A549 (cell line): ENCODE results near the gene TRPM2.

Experiments
- BCL3 ChIP-seq: fragments of >200 bp; sonication (Bioruptor Twin); formaldehyde crosslinking; IDR thresholded peaks from 3 replicates; pipeline ENCODE4 v1.6.1; 2016
- EP300 ChIP-seq, 2 experiments: fragments of >200 bp; sonication (Bioruptor Twin); formaldehyde crosslinking; IDR thresholded peaks; 2 replicates in 1 of 2; 3 replicates in 1 of 2; pipeline ENCODE4 v1.6.1; 2016 to 2017
- KDM5A ChIP-seq: fragments of 200-600 bp; sonication (generic); IDR thresholded peaks from 2 replicates; pipeline ENCODE4 v1.6.1; 2016; ENCODE audit warnings: antibody characterized with exemption, mild to moderate bottlenecking
- MAFK ChIP-seq: fragments of 450-650 bp; IDR thresholded peaks from 2 replicates; pipeline ENCODE4 v1.6.1; 2014; ENCODE audit not compliant: partially characterized antibody
- NR3C1 ChIP-seq: fragments of >200 bp; sonication (Bioruptor Twin); formaldehyde crosslinking; IDR thresholded peaks from 3 replicates; pipeline ENCODE4 v1.6.1; 2017
- POLR2A ChIP-seq: IDR thresholded peaks from 2 replicates; pipeline ENCODE4 v1.6.1; 2012; ENCODE audit warnings: mild to moderate bottlenecking, low read length
- RAD21 ChIP-seq, 2 experiments: fragments of >200 bp in 1 of 2; sonication (Bioruptor Twin) in 1 of 2; formaldehyde crosslinking in 1 of 2; IDR thresholded peaks in 1 of 2; conservative IDR thresholded peaks in 1 of 2; 2 replicates in 1 of 2; 3 replicates in 1 of 2; pipeline ENCODE4 v1.6.1; 2012 to 2018; ENCODE audit warnings: inconsistent platforms in 1 of 2
- RFX5 ChIP-seq: fragments of 450-650 bp; IDR thresholded peaks from 2 replicates; pipeline ENCODE4 v1.7.1; 2014; ENCODE audit warnings: antibody characterized with exemption, mild to moderate bottlenecking, moderate library complexity
- SMC3 ChIP-seq: fragments of >200 bp; sonication (Bioruptor Twin); formaldehyde crosslinking; IDR thresholded peaks from 3 replicates; pipeline ENCODE4 v1.6.1; 2018; ENCODE audit warnings: inconsistent platforms
- SREBF2 ChIP-seq: fragments of 450-650 bp; IDR thresholded peaks from 2 replicates; pipeline ENCODE4 v1.6.1; 2014; ENCODE audit warnings: mild to moderate bottlenecking, moderate library complexity
- TP53 ChIP-seq: fragments of 250-450 bp; sonication (Bioruptor Pico); IDR thresholded peaks from 2 replicates; pipeline ENCODE4 v1.5.0; 2021; ENCODE audit warnings: mild to moderate bottlenecking, moderate library complexity
- TF ChIP-seq, protein P1 (sequence below): fragments of >200 bp; sonication (Bioruptor Twin); formaldehyde crosslinking; IDR thresholded peaks from 3 replicates; pipeline ENCODE4 v1.5.1; 2016
- TF ChIP-seq, protein P2 (sequence below): fragments of 450-650 bp; IDR thresholded peaks from 2 replicates; pipeline ENCODE4 v1.6.1; 2014; ENCODE audit warnings: antibody characterized with exemption
- TF ChIP-seq, protein P3 (sequence below): IDR thresholded peaks from 2 replicates; pipeline ENCODE4 v1.6.1; 2012; ENCODE audit warnings: low read depth, borderline replicate concordance

DNA sequence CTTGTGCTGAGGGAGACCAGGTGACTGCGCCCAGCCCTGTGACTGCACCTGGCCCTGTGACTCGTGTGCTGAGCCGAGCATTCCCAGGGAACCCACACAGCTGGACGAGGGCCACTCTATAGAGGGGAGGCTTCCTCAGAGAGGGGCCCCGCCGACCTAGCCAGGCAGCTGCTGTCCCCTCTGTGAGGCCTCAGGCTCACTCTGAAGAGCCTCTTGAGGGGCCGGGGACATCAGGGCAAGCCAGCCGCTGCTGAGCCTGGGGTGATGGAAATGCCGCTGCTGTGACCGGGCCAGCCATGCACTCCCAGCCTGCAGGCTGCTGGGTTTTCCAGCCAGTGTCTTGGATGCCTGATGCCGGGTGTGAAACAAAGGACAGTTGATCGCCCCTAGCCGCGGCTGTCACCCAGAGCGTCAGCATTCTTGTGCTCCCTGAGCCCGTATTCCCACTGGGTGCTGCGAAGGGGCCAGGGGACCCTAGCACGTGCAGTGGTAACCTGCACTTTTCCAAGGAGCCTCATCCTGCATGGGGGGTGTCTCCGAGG lies 36.1 kb upstream of the TRPM2 start:
- no peak for TF ChIP-seq SREBF2
- TF ChIP-seq, protein P1, sequence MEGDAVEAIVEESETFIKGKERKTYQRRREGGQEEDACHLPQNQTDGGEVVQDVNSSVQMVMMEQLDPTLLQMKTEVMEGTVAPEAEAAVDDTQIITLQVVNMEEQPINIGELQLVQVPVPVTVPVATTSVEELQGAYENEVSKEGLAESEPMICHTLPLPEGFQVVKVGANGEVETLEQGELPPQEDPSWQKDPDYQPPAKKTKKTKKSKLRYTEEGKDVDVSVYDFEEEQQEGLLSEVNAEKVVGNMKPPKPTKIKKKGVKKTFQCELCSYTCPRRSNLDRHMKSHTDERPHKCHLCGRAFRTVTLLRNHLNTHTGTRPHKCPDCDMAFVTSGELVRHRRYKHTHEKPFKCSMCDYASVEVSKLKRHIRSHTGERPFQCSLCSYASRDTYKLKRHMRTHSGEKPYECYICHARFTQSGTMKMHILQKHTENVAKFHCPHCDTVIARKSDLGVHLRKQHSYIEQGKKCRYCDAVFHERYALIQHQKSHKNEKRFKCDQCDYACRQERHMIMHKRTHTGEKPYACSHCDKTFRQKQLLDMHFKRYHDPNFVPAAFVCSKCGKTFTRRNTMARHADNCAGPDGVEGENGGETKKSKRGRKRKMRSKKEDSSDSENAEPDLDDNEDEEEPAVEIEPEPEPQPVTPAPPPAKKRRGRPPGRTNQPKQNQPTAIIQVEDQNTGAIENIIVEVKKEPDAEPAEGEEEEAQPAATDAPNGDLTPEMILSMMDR: no peak
- TF ChIP-seq, protein P2, sequence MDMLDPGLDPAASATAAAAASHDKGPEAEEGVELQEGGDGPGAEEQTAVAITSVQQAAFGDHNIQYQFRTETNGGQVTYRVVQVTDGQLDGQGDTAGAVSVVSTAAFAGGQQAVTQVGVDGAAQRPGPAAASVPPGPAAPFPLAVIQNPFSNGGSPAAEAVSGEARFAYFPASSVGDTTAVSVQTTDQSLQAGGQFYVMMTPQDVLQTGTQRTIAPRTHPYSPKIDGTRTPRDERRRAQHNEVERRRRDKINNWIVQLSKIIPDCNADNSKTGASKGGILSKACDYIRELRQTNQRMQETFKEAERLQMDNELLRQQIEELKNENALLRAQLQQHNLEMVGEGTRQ: no peak
- no peak for TF ChIP-seq MAFK
- TF ChIP-seq TP53 (CRISPR knock-in tag): no peak
- no peak for TF ChIP-seq KDM5A
- TF ChIP-seq POLR2A: no peak
- TF ChIP-seq EP300 (IDR thresholded peaks at IDR 0.05): no peak
- no peak for TF ChIP-seq SMC3
- no peak for TF ChIP-seq NR3C1
- TF ChIP-seq BCL3: no peak
- no peak for TF ChIP-seq RFX5
- TF ChIP-seq, protein P3, sequence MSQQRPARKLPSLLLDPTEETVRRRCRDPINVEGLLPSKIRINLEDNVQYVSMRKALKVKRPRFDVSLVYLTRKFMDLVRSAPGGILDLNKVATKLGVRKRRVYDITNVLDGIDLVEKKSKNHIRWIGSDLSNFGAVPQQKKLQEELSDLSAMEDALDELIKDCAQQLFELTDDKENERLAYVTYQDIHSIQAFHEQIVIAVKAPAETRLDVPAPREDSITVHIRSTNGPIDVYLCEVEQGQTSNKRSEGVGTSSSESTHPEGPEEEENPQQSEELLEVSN: no peak
- TF ChIP-seq RAD21 (conservative IDR thresholded peaks at IDR 0.05 in 1 of 2, IDR thresholded peaks at IDR 0.05 in 1 of 2): no peak
